ENCODE results near the gene CAND2. TPM values are rescaled to one million over a fixed set of nuclear protein-coding genes. Genes with fewer than 3 reads are reported as not detected.
A peak's percentile ranks its signal among the peaks of the same experiment; 100 is the strongest.

CAND2 gene
- total and polyA plus RNA-seq, 9 of the 15 experiments (the other 6 are each of a cell fraction or from before 2014, with no cell fraction given): 0.91 to 14.9 (median 4.3) TPM

DNA sequence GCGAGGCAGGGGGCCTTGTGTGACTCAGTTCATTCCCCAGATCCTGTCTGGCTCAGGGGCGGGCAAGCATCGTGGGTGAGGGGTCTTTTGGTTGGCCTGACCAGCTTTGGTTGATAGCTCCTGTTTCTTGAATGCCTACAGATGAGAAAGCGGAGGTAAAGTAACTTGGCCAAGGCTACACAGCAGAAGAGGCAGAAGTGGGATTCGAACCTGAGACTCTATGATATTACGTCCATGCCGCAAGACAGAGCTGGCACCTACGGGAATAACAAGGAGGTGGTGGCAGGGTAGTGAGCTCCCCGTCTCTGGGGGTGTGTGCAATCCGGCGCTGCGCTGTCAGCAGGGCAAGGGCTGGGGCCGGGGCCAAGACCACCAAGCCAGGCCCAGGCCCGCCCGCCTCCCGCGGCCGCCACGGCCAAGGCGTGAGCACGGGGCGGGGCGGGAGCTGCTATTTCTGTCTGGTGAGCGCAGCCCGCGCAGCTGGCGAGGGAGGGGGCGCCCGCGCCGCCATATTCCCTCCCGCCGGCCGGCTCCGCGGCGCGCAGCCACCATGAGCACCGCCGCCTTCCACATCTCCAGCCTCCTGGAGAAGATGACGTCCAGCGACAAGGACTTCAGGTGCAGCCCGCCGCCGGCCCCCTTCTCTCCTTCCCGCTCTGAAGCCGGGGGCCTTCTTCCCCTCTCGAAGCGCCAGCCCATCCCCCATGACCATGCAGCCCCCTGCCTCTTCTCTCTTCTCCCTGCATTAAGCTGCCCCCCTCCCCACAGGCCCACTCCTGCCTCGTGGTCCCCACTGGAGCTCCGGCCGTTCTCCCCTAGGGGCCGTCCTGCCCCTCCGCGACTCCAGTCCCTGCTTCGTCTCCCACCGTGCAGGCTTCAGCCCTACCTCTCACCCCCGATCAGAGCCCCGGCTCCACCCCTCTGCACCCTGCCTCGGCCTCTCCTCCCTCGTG lies at the start of gene CAND2 (continued):
- TF ChIP-seq, protein P1, sequence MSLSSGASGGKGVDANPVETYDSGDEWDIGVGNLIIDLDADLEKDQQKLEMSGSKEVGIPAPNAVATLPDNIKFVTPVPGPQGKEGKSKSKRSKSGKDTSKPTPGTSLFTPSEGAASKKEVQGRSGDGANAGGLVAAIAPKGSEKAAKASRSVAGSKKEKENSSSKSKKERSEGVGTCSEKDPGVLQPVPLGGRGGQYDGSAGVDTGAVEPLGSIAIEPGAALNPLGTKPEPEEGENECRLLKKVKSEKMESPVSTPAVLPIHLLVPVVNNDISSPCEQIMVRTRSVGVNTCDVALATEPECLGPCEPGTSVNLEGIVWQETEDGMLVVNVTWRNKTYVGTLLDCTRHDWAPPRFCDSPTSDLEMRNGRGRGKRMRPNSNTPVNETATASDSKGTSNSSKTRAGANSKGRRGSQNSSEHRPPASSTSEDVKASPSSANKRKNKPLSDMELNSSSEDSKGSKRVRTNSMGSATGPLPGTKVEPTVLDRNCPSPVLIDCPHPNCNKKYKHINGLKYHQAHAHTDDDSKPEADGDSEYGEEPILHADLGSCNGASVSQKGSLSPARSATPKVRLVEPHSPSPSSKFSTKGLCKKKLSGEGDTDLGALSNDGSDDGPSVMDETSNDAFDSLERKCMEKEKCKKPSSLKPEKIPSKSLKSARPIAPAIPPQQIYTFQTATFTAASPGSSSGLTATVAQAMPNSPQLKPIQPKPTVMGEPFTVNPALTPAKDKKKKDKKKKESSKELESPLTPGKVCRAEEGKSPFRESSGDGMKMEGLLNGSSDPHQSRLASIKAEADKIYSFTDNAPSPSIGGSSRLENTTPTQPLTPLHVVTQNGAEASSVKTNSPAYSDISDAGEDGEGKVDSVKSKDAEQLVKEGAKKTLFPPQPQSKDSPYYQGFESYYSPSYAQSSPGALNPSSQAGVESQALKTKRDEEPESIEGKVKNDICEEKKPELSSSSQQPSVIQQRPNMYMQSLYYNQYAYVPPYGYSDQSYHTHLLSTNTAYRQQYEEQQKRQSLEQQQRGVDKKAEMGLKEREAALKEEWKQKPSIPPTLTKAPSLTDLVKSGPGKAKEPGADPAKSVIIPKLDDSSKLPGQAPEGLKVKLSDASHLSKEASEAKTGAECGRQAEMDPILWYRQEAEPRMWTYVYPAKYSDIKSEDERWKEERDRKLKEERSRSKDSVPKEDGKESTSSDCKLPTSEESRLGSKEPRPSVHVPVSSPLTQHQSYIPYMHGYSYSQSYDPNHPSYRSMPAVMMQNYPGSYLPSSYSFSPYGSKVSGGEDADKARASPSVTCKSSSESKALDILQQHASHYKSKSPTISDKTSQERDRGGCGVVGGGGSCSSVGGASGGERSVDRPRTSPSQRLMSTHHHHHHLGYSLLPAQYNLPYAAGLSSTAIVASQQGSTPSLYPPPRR (CRISPR knock-in tag; IDR thresholded peaks at IDR 0.05; ENCODE audit: borderline replicate concordance): peak; percentile 49; the same call in 1 of the 2 replicates
- TF ChIP-seq DPF2 (IDR thresholded peaks at IDR 0.05) (no peak), ILF3 (IDR thresholded peaks at IDR 0.05; ENCODE audit: borderline replicate concordance) (no peak), CXXC5 (CRISPR knock-in tag; IDR thresholded peaks at IDR 0.05) (peak; percentile 96), TEAD4 (IDR thresholded peaks at IDR 0.05; ENCODE audit: low read length) (no peak), TEAD4 (CRISPR knock-in tag; IDR thresholded peaks at IDR 0.05; ENCODE audit: borderline replicate concordance) (peak; percentile 18; the same call in 1 of the 2 replicates)
- TF ChIP-seq, protein P2, sequence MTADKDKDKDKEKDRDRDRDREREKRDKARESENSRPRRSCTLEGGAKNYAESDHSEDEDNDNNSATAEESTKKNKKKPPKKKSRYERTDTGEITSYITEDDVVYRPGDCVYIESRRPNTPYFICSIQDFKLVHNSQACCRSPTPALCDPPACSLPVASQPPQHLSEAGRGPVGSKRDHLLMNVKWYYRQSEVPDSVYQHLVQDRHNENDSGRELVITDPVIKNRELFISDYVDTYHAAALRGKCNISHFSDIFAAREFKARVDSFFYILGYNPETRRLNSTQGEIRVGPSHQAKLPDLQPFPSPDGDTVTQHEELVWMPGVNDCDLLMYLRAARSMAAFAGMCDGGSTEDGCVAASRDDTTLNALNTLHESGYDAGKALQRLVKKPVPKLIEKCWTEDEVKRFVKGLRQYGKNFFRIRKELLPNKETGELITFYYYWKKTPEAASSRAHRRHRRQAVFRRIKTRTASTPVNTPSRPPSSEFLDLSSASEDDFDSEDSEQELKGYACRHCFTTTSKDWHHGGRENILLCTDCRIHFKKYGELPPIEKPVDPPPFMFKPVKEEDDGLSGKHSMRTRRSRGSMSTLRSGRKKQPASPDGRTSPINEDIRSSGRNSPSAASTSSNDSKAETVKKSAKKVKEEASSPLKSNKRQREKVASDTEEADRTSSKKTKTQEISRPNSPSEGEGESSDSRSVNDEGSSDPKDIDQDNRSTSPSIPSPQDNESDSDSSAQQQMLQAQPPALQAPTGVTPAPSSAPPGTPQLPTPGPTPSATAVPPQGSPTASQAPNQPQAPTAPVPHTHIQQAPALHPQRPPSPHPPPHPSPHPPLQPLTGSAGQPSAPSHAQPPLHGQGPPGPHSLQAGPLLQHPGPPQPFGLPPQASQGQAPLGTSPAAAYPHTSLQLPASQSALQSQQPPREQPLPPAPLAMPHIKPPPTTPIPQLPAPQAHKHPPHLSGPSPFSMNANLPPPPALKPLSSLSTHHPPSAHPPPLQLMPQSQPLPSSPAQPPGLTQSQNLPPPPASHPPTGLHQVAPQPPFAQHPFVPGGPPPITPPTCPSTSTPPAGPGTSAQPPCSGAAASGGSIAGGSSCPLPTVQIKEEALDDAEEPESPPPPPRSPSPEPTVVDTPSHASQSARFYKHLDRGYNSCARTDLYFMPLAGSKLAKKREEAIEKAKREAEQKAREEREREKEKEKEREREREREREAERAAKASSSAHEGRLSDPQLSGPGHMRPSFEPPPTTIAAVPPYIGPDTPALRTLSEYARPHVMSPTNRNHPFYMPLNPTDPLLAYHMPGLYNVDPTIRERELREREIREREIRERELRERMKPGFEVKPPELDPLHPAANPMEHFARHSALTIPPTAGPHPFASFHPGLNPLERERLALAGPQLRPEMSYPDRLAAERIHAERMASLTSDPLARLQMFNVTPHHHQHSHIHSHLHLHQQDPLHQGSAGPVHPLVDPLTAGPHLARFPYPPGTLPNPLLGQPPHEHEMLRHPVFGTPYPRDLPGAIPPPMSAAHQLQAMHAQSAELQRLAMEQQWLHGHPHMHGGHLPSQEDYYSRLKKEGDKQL (CRISPR knock-in tag; IDR thresholded peaks at IDR 0.05; ENCODE audit: borderline replicate concordance): no peak
- TF ChIP-seq, protein P3, sequence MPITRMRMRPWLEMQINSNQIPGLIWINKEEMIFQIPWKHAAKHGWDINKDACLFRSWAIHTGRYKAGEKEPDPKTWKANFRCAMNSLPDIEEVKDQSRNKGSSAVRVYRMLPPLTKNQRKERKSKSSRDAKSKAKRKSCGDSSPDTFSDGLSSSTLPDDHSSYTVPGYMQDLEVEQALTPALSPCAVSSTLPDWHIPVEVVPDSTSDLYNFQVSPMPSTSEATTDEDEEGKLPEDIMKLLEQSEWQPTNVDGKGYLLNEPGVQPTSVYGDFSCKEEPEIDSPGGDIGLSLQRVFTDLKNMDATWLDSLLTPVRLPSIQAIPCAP (CRISPR knock-in tag; IDR thresholded peaks at IDR 0.05; ENCODE audit: borderline replicate concordance): 0 out of 2 replicates have a peak, but pooled peaks have one; percentile 61

Data from K562 (cell line).